A673 (cell line): Measurements from ENCODE around the gene SCN9A. TPM values are rescaled to one million over a fixed set of nuclear protein-coding genes. Genes with fewer than 3 reads are reported as not detected.
"Not testable (repeated sequence)": the region's sequence is repeated elsewhere in the genome, so short reads cannot be mapped to it uniquely, and the experiment has no call there.

Source experiments
- BruUV-seq: library from RNA; stranded (reverse); fragments of 400-500 nt; replicated peaks from 2 replicates; lab custom pipeline; 2021; lab: Mats Ljungman, UMichigan
- CTCF ChIA-PET: fragments of 300-600 bp; sonication (Branson Sonifier 250); formaldehyde crosslinking; loops from one replicate; lab custom pipeline; 2022; ENCODE audit warnings: antibody characterized with exemption; lab: Charles Lee
- POLR2A ChIA-PET: fragments of 300-600 bp; sonication (Branson Sonifier 250); formaldehyde crosslinking; loops from one replicate; lab custom pipeline; 2022; ENCODE audit warnings: antibody characterized with exemption; ENCODE audit not compliant: low non-redundant PET; lab: Charles Lee
- DNase-seq: peaks from one replicate; pipeline ENCODE4 v3.0.0-alpha.2; 2015; ENCODE audit warnings: low spot score
- H3K27ac ChIP-seq: fragments of 200-600 bp; sonication (generic); 2 replicates; pipeline ENCODE4 v1.5.1; 2016; ENCODE audit warnings: mixed run types, low read depth, mild to moderate bottlenecking, mixed read lengths, antibody characterized with exemption, low read length; ENCODE audit not compliant: poor library complexity, severe bottlenecking
- H3K27me3 ChIP-seq: fragments of 200-600 bp; sonication (generic); replicated peaks from 2 replicates; pipeline ENCODE4 v1.6.1; 2017; ENCODE audit warnings: mixed run types, low read depth, mild to moderate bottlenecking, mixed read lengths, antibody characterized with exemption, low read length; ENCODE audit not compliant: insufficient read depth, poor library complexity
- H3K36me3 ChIP-seq: fragments of 200-600 bp; sonication (generic); 2 replicates; pipeline ENCODE4 v1.6.1; 2016; ENCODE audit warnings: mixed run types, mild to moderate bottlenecking, mixed read lengths, antibody characterized with exemption, low read length; ENCODE audit not compliant: insufficient read depth, poor library complexity, severe bottlenecking
- H3K4me1 ChIP-seq: fragments of 200-600 bp; sonication (generic); 2 replicates; pipeline ENCODE4 v1.6.1; 2017; ENCODE audit warnings: mixed run types, mild to moderate bottlenecking, mixed read lengths, antibody characterized with exemption, low read length; ENCODE audit not compliant: insufficient read depth, poor library complexity, severe bottlenecking
- H3K4me3 ChIP-seq: fragments of 200-600 bp; sonication (generic); 2 replicates; pipeline ENCODE4 v1.5.1; 2016; ENCODE audit warnings: low read depth, mixed run types, mild to moderate bottlenecking, mixed read lengths, low read length; ENCODE audit not compliant: poor library complexity, severe bottlenecking
- H3K9me3 ChIP-seq: fragments of 200-600 bp; sonication (generic); 2 replicates; pipeline ENCODE4 v1.6.1; 2016; ENCODE audit warnings: mixed run types, low read depth, mild to moderate bottlenecking, mixed read lengths, antibody characterized with exemption, low read length; ENCODE audit not compliant: poor library complexity, severe bottlenecking
- CTCF ChIP-seq: fragments of 300-800, 200-600 bp; sonication (generic); conservative IDR thresholded peaks from 2 replicates; pipeline ENCODE4 v1.5.1; 2017; ENCODE audit warnings: low read depth, mild to moderate bottlenecking, antibody characterized with exemption, low read length, moderate library complexity, mixed read lengths
- EZH2 ChIP-seq: fragments of 200-600 bp; sonication (generic); IDR thresholded peaks from 2 replicates; pipeline ENCODE4 v1.6.1; 2017; ENCODE audit warnings: borderline replicate concordance, low read depth, mild to moderate bottlenecking, mixed read lengths, antibody characterized with exemption, low read length; ENCODE audit not compliant: poor library complexity, severe bottlenecking
- intact Hi-C: fragments of 100-400 bp; cut with micrococcal nuclease; formaldehyde crosslinking; loops from one replicate; pipeline ENCODE4 v1.10.0; 2022; ENCODE audit not compliant: unreplicated experiment
- total RNA-seq: library from RNA; stranded (reverse); gene quantifications from 2 replicates; pipeline ENCODE4 v1.2.3, GENCODE V29; 2021

Gene SCN9A
- total RNA-seq, 1 experiment from 2014 or later, result 3.5 TPM

DNA sequence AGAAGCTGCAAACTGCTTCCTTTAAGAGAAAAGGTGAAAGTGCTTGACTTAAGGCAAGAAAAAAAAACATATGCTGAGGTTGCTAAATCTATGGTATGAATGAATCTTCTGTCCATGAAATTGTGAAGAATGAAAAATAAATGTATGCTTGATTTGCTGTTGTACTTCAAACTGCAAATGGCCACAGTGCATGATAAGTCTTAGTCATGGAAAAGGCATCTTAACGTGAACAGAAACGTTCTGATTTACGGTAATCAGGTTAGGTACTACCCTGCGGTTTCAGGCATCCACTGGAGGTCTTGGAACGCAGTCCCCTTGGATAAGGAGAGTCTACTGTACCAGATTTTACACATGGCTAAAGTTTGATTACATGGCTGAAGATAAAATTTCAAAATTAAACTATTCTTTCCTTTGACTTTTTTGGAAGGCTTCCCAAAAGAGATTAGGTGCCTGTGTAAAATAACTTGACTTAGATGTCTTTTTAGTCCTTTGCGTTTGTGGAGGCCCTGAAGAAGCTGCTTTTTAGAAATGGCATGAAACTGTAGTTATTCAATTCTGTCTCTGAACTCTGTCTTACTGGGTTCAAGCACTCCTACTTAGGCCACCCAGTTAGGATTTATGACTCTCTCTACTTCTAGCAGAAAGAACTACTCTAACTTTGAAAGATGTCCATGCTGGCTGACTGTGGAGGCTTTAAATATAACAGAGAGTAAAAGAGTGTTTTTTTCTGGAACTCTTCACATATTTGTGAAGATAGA, 35.9 kb upstream of the SCN9A start:
- intact Hi-C loops, result loop anchor here (10.0 kb wide), 1 partner anchor 457 kb away; the partner anchor contains the start of gene TTC21B
- POLR2A ChIA-PET, result no interaction called here

GRCh38 chr2:166410828-166411472, 35.2 kb upstream of the SCN9A start:
- POLR2A ChIA-PET, result no interaction called here
- intact Hi-C loops, result loop anchor here (10.0 kb wide), 1 partner anchor 456 kb away; the partner anchor contains the start of gene TTC21B
- Histone ChIP-seq H3K27me3 (no peaks in the 10 kb centered on the region), H3K36me3 (no peaks in the 10 kb centered on the region), H3K9me3 (no peaks in the 10 kb centered on the region), H3K27ac (peak overlapping the region; percentile 68), H3K4me1 (peaks cover 23% of the 10 kb centered on the region), H3K4me3 (no peak overlapping the region)
- peak; percentile 58 for DNase-seq
- no peak for TF ChIP-seq EZH2
- BruUV-seq, result no TSS peak
- CTCF ChIA-PET, result no interaction called here

More for the DNA sequence above, 35.9 kb upstream of the SCN9A start:
- TSS peak; percentile 49 for BruUV-seq
- CTCF ChIA-PET, result no interaction called here
- no peaks in the 10 kb centered on the region for H3K36me3 ChIP-seq
- TF ChIP-seq EZH2 (no peak), CTCF (no peak)
- no peaks in the 10 kb centered on the region for H3K27me3 ChIP-seq
- peak; percentile 39 for DNase-seq
- H3K4me3 ChIP-seq, result no peak overlapping the region
- H3K4me1 ChIP-seq, result peaks cover 23% of the 10 kb centered on the region
- H3K27ac ChIP-seq, result peak overlapping the region; percentile 68
- no peaks in the 10 kb centered on the region for H3K9me3 ChIP-seq

- CTCF ChIA-PET, H3K36me3 ChIP-seq, DNase-seq, H3K9me3 ChIP-seq, BruUV-seq, POLR2A ChIA-PET, H3K4me3 ChIP-seq, H3K27me3 ChIP-seq, intact Hi-C loops, H3K27ac ChIP-seq: not testable (repeated sequence)
- H3K4me1 ChIP-seq, result peaks cover 29% of the 10 kb centered on the region
Measured at GRCh38 chr2:166407746-166408145, 32.0 kb upstream of the SCN9A start.

- ChIA-PET POLR2A (no interaction called here), CTCF (no interaction called here)
- no peaks in the 10 kb centered on the region for H3K36me3 ChIP-seq
- no peak for DNase-seq
- H3K9me3 ChIP-seq, result no peaks in the 10 kb centered on the region
- H3K4me1 ChIP-seq, result peaks cover 19% of the 10 kb centered on the region
- TF ChIP-seq CTCF (no peak), EZH2 (no peak)
- no peak overlapping the region for H3K27ac ChIP-seq
- BruUV-seq, result no TSS peak
- H3K4me3 ChIP-seq, result no peak overlapping the region
- no peaks in the 10 kb centered on the region for H3K27me3 ChIP-seq
- intact Hi-C loops, result no loop called here
Measured at GRCh38 chr2:166406374-166406773, 30.6 kb upstream of the SCN9A start.
